Fibroblast of lung (primary cell): ENCODE measurements around the gene KIAA0040.

Experiments used
- CTCF ChIP-seq, 2 donors: IDR thresholded peaks in 1 of 2; conservative IDR thresholded peaks in 1 of 2; 1 replicate in 1 of 2; 2 replicates in 1 of 2; pipeline ENCODE4 v1.5.1; 2011 to 2012; ENCODE audit warnings: low read length in 2 of 2, control low read depth in 1 of 2, inconsistent platforms in 1 of 2, low read depth in 1 of 2, mild to moderate bottlenecking in 1 of 2
- EZH2 ChIP-seq: IDR thresholded peaks from 2 replicates; pipeline ENCODE4 v1.5.1; 2012; ENCODE audit warnings: low read length, control low read depth, mild to moderate bottlenecking; ENCODE audit errors: missing control alignments

- TF ChIP-seq CTCF (conservative IDR thresholded peaks at IDR 0.05 in 1 of 2, IDR thresholded peaks at IDR 0.05 in 1 of 2; ENCODE audit: low read depth in 1 of 2, low read length in 2 of 2) (no peak), EZH2 (no peak)
Measured at GRCh38 chr1:175155473-175155856, 37.1 kb downstream of the KIAA0040 start.
